AG09309 (cell line): ENCODE measurements around the gene CMTR1.

Experiments used
- DNase-seq: peaks from one replicate; pipeline ENCODE4 v3.0.0-alpha.2; 2010; ENCODE audit warnings: low read depth
- H3K4me3 ChIP-seq: 2 replicates; pipeline ENCODE4 v1.5.1; 2011; ENCODE audit warnings: mild to moderate bottlenecking, low read depth, low read length, moderate library complexity; ENCODE audit not compliant: control insufficient read depth
- CTCF ChIP-seq: IDR thresholded peaks from 2 replicates; pipeline ENCODE4 v1.5.1; 2011; ENCODE audit warnings: mild to moderate bottlenecking, low read depth, low read length, inconsistent platforms; ENCODE audit not compliant: insufficient read depth, control insufficient read depth; ENCODE audit errors: missing control alignments

Gene CMTR1

GRCh38 chr6:37491830-37492208, 58.8 kb downstream of the CMTR1 start:
- no peak for DNase-seq
- H3K4me3 ChIP-seq, result no peak overlapping the region
- TF ChIP-seq CTCF, result no peak

GRCh38 chr6:37492236-37492972, 59.4 kb downstream of the CMTR1 start:
- H3K4me3 ChIP-seq, result no peak overlapping the region
- TF ChIP-seq CTCF, result no peak
- no peak for DNase-seq

GRCh38 chr6:37492991-37493660, 60.1 kb downstream of the CMTR1 start:
- H3K4me3 ChIP-seq, result no peak overlapping the region
- DNase-seq, result no peak
- TF ChIP-seq CTCF, result no peak

GRCh38 chr6:37493661-37493995, 60.6 kb downstream of the CMTR1 start:
- no peak for TF ChIP-seq CTCF
- H3K4me3 ChIP-seq, result no peak overlapping the region
- DNase-seq, result no peak

GRCh38 chr6:37495244-37495934, 62.4 kb downstream of the CMTR1 start:
- no peak for TF ChIP-seq CTCF
- H3K4me3 ChIP-seq, result no peak overlapping the region
- no peak for DNase-seq

GRCh38 chr6:37496951-37497885, 64.2 kb downstream of the CMTR1 start:
- DNase-seq, result no peak
- no peak for TF ChIP-seq CTCF
- H3K4me3 ChIP-seq, result no peak overlapping the region
